Endothelial cell of umbilical vein (primary cell): ENCODE results near the gene CAMKMT. TPM values are rescaled to one million over a fixed set of nuclear protein-coding genes. Genes with fewer than 3 reads are reported as not detected.

Source experiments
- BruUV-seq: library from RNA; stranded (reverse); fragments of 400-500 nt; replicated peaks from 2 replicates; lab custom pipeline; 2021; lab: Mats Ljungman, UMichigan
- CTCF ChIA-PET: fragments of 300-600, 350-600 bp; sonication (Branson Sonifier 250); formaldehyde crosslinking; loops from one replicate; lab custom pipeline; 2021; ENCODE audit warnings: antibody characterized with exemption, inconsistent platforms; lab: Charles Lee
- POLR2A ChIA-PET: fragments of 300-600, 350-600 bp; sonication (Branson Sonifier 250); formaldehyde crosslinking; loops from one replicate; lab custom pipeline; 2021; ENCODE audit warnings: antibody characterized with exemption, inconsistent platforms; lab: Charles Lee
- DNase-seq: peaks from one replicate; pipeline ENCODE4 v3.0.0-alpha.2; 2011; ENCODE audit warnings: low read depth, low spot score
- FAIRE-seq: peaks from 2 replicates; lab custom pipeline; 2011; peaks lifted over from hg19 to GRCh38; lab: Jason Lieb, UNC
- H2AFZ ChIP-seq: 2 replicates; pipeline ENCODE4 v1.6.0; 2012; ENCODE audit warnings: low read depth, low read length, control low read depth, inconsistent platforms
- H3K27ac ChIP-seq: 2 replicates; pipeline ENCODE4 v1.5.1; 2011; ENCODE audit warnings: low read depth, mild to moderate bottlenecking, control low read depth, low read length, moderate library complexity; ENCODE audit not compliant: insufficient read depth
- H3K27me3 ChIP-seq, 2 experiments: 2 replicates each; pipeline versions ENCODE4 v1.6.0 to v1.6.1; 2011; ENCODE audit warnings: low read length in 2 of 2, mixed read lengths in 1 of 2; ENCODE audit not compliant: control insufficient read depth in 2 of 2, insufficient read depth in 2 of 2
- H3K36me3 ChIP-seq, 2 experiments: 2 replicates in 1 of 2; 3 replicates in 1 of 2; pipeline ENCODE4 v1.5.1; 2011; ENCODE audit warnings: low read length in 2 of 2, mild to moderate bottlenecking in 1 of 2, moderate library complexity in 1 of 2; ENCODE audit not compliant: control insufficient read depth in 2 of 2, insufficient read depth in 2 of 2; ENCODE audit errors: extremely low read depth in 1 of 2
- H3K4me1 ChIP-seq: 3 replicates; pipeline ENCODE4 v1.5.1; 2011; ENCODE audit warnings: mild to moderate bottlenecking, low read length; ENCODE audit not compliant: control insufficient read depth, insufficient read depth; ENCODE audit errors: extremely low read depth
- H3K4me2 ChIP-seq: 2 replicates; pipeline ENCODE4 v1.6.1; 2011; ENCODE audit warnings: low read length, control low read depth, mixed read lengths; ENCODE audit not compliant: insufficient read depth
- H3K4me3 ChIP-seq, 3 experiments: fragments of 200-600 bp in 1 of 3; sonication (generic), shearing (Covaris generic) in 1 of 3; replicated peaks in 1 of 3; 2 replicates each; pipeline ENCODE4 v1.5.1; 2011 to 2016; ENCODE audit warnings: control low read depth in 3 of 3, low read length in 3 of 3, mild to moderate bottlenecking in 2 of 3, inconsistent platforms in 1 of 3, low read depth in 1 of 3, moderate library complexity in 1 of 3; ENCODE audit not compliant: insufficient read depth in 1 of 3
- H3K79me2 ChIP-seq: 2 replicates; pipeline ENCODE4 v1.6.0; 2012; ENCODE audit warnings: low read length, inconsistent platforms; ENCODE audit not compliant: control insufficient read depth, insufficient read depth
- H3K9ac ChIP-seq: replicated peaks from 2 replicates; pipeline ENCODE3; 2011; ENCODE audit warnings: low read length, control low read depth; ENCODE audit not compliant: insufficient read depth; ENCODE audit errors: extremely low read depth
- H3K9me1 ChIP-seq: replicated peaks from 3 replicates; pipeline ENCODE4 v1.6.0; 2011; ENCODE audit warnings: mild to moderate bottlenecking, low read length; ENCODE audit not compliant: control insufficient read depth, insufficient read depth; ENCODE audit errors: extremely low read depth
- H3K9me3 ChIP-seq: replicated peaks from 2 replicates; pipeline ENCODE4 v1.5.1; 2012; ENCODE audit warnings: low read length, inconsistent platforms; ENCODE audit not compliant: control insufficient read depth, insufficient read depth
- H4K20me1 ChIP-seq: replicated peaks from 2 replicates; pipeline ENCODE3; 2011; ENCODE audit warnings: mild to moderate bottlenecking, low read length; ENCODE audit not compliant: control insufficient read depth, insufficient read depth; ENCODE audit errors: extremely low read depth
- CTCF ChIP-seq, 2 donors: IDR thresholded peaks; 1 replicate in 1 of 2; 2 replicates in 1 of 2; pipeline ENCODE4 v1.5.1; 2011; ENCODE audit warnings: low read length in 2 of 2, mild to moderate bottlenecking in 2 of 2, moderate library complexity in 2 of 2, control low read depth in 1 of 2, inconsistent platforms in 1 of 2, low read depth in 1 of 2; ENCODE audit not compliant: insufficient read depth in 1 of 2; ENCODE audit errors: extremely low read depth in 1 of 2
- EZH2 ChIP-seq: IDR thresholded peaks from 2 replicates; pipeline ENCODE4 v1.6.1; 2012; ENCODE audit warnings: borderline replicate concordance, low read depth, mild to moderate bottlenecking, moderate library complexity, low read length, inconsistent platforms; ENCODE audit not compliant: severe bottlenecking
- FOS ChIP-seq: IDR thresholded peaks from 2 replicates; pipeline ENCODE4 v1.6.1; 2011; ENCODE audit warnings: mild to moderate bottlenecking, low read length, moderate library complexity, borderline replicate concordance; ENCODE audit not compliant: insufficient read depth
- GATA2 ChIP-seq: IDR thresholded peaks from 2 replicates; pipeline ENCODE4 v1.7.0; 2011; ENCODE audit warnings: low read depth, mild to moderate bottlenecking, moderate library complexity, mixed read lengths, low read length; ENCODE audit not compliant: insufficient read length, insufficient read depth
- JUN ChIP-seq: IDR thresholded peaks from 2 replicates; pipeline ENCODE4 v1.6.1; 2011; ENCODE audit warnings: borderline replicate concordance, low read depth; ENCODE audit not compliant: insufficient read length, insufficient read depth
- MAX ChIP-seq: IDR thresholded peaks from 2 replicates; pipeline ENCODE4 v1.6.1; 2011; ENCODE audit not compliant: insufficient read depth, insufficient read length
- MYC ChIP-seq: IDR thresholded peaks from one replicate; pipeline ENCODE4 v1.6.1; 2011; ENCODE audit warnings: mild to moderate bottlenecking, low read depth, low read length
- POLR2A ChIP-seq: IDR thresholded peaks from 2 replicates; pipeline ENCODE4 v1.6.1; 2012; ENCODE audit warnings: low read depth, mild to moderate bottlenecking, control low read depth, low read length
- POLR2AphosphoS5 ChIP-seq: IDR thresholded peaks from 2 replicates; pipeline ENCODE4 v1.6.1; 2012; ENCODE audit warnings: low read depth, mild to moderate bottlenecking, control low read depth, low read length, moderate library complexity; ENCODE audit not compliant: insufficient read depth
- dilution Hi-C: fragments of 300-500 bp; cut with MboI; formaldehyde crosslinking; loops from one replicate; pipeline ENCODE4 v1.15.0; 2019; ENCODE audit warnings: low sequenced_read_pairs; ENCODE audit not compliant: extremely low pct_ligation_motif_present
- intact Hi-C: fragments of 100-400 bp; cut with micrococcal nuclease; formaldehyde crosslinking; loops from one replicate; pipeline ENCODE4 v1.10.0; 2022
- polyA plus RNA-seq, 4 experiments: library from polyadenylated mRNA; depleted of rRNA in 3 of 4; stranded (reverse) in 3 of 4; unstranded in 1 of 4; fragments of >200 nt; gene quantifications; 2 replicates each; pipeline versions ENCODE4 v1.2.1 to v1.2.3, GENCODE V29; 2011 to 2012; ENCODE audit warnings: missing spikeins in 1 of 4
- total RNA-seq: library from RNA; stranded (reverse); gene quantifications from 2 replicates; pipeline ENCODE4 v1.2.3, GENCODE V29; 2021

CAMKMT gene
- total and polyA plus RNA-seq, 2 donors (not counting 3 experiments of a cell fraction or from before 2014, with no cell fraction given) = 4.1 to 10.7 TPM

- POLR2A ChIA-PET = no interaction called here
Measured at GRCh38 chr2:44639399-44639798, 277.7 kb downstream of the CAMKMT start.

More at GRCh38 chr2:44639399-44639798, 277.7 kb downstream of the CAMKMT start:
- Histone ChIP-seq H3K9ac (no peak overlapping the region), H3K27me3 (no peaks in the 10 kb centered on the region), H3K9me3 (no peaks in the 10 kb centered on the region), H3K9me1 (no peaks in the 10 kb centered on the region), H3K27ac (no peak overlapping the region), H2AFZ (no peak overlapping the region), H3K4me2 (no peak overlapping the region), H3K36me3 (no peaks in the 10 kb centered on the region), H3K79me2 (no peaks in the 10 kb centered on the region), H3K4me1 (no peaks in the 10 kb centered on the region), H4K20me1 (no peaks in the 10 kb centered on the region), H3K4me3 (no peak overlapping the region)
- DNase-seq = no peak
- no peak for FAIRE-seq
- TF ChIP-seq JUN (no peak), GATA2 (no peak), CTCF (IDR thresholded peaks at IDR 0.05; ENCODE audit: extremely low read depth in 1 of 2, insufficient read depth in 1 of 2, low read depth in 1 of 2, low read length in 2 of 2) (no peak), MAX (no peak), POLR2AphosphoS5 (no peak), EZH2 (no peak), MYC (no peak), POLR2A (no peak), FOS (no peak)
- no TSS peak for BruUV-seq
- dilution Hi-C loops (no loop called here), intact Hi-C loops (no loop called here)
- CTCF ChIA-PET = interaction anchor here (1.2 to 1.6 kb wide), 2 partner anchors 38 to 160 kb away, joined by 3 to 4 read pairs; no protein-coding TSS in a partner anchor
